Gastroesophageal sphincter (tissue), 4 donors: Measurements from ENCODE around the gene TGM4. TPM values are rescaled to one million over a fixed set of nuclear protein-coding genes. Genes with fewer than 3 reads are reported as not detected.

Experiments
- ATAC-seq: fragments of 150-250 bp; one replicate; pipeline ENCODE4 v1.9.1; 2016; ENCODE audit warnings: mild to moderate bottlenecking, moderate library complexity
- H3K27ac ChIP-seq, 4 donors: fragments of 200-600 bp; sonication (generic) in 3 of 4; 1 replicate in 3 of 4; 2 replicates in 1 of 4; pipeline ENCODE4 v1.5.1; 2016 to 2019
- H3K27me3 ChIP-seq: fragments of 200-600 bp; sonication (generic); one replicate; pipeline ENCODE4 v1.5.1; 2019
- H3K36me3 ChIP-seq, 2 donors: fragments of 200-600 bp; sonication (generic); one replicate each; pipeline ENCODE4 v1.5.1; 2019; ENCODE audit warnings: control low read depth in 1 of 2
- H3K4me1 ChIP-seq, 3 donors: fragments of 200-600 bp; sonication (generic); 1 replicate in 2 of 3; 2 replicates in 1 of 3; pipeline ENCODE4 v1.5.1; 2016 to 2019; ENCODE audit warnings: control low read depth in 2 of 3
- H3K4me3 ChIP-seq, 2 donors: fragments of 200-600 bp; sonication (generic); one replicate each; pipeline ENCODE4 v1.5.1; 2019; ENCODE audit warnings: mild to moderate bottlenecking in 1 of 2, moderate library complexity in 1 of 2
- H3K9me3 ChIP-seq, 3 donors: fragments of 200-600 bp; sonication (generic); one replicate each; pipeline ENCODE4 v1.5.1; 2017 to 2019; ENCODE audit warnings: control low read depth in 2 of 3
- EP300 ChIP-seq: sonication (generic); formaldehyde crosslinking; IDR thresholded peaks from one replicate; pipeline ENCODE4 v1.6.1; 2017; ENCODE audit warnings: antibody characterized with exemption, mild to moderate bottlenecking
- POLR2A ChIP-seq, 2 donors: fragments of 450-650 bp; IDR thresholded peaks; one replicate each; pipeline ENCODE4 v1.6.1; 2017; ENCODE audit warnings: antibody characterized with exemption in 2 of 2, mild to moderate bottlenecking in 2 of 2, moderate library complexity in 1 of 2
- POLR2AphosphoS5 ChIP-seq: sonication (generic); formaldehyde crosslinking; IDR thresholded peaks from one replicate; pipeline ENCODE4 v1.6.1; 2017; ENCODE audit warnings: antibody characterized with exemption
- WGBS, 2 donors: methylation state at CpG; one replicate each; pipeline ENCODE4 v1.1.5; 2018; ENCODE audit warnings: low coverage in 1 of 2; 5-methylcytosine and 5-hydroxymethylcytosine counted together
- total RNA-seq, 4 donors: library from RNA; depleted of rRNA; stranded (reverse); fragments of >200 nt; gene quantifications; one replicate each; pipeline ENCODE4 v1.1.0, GENCODE V29; 2016
- TF ChIP-seq, protein P1 (sequence below), 4 experiments: fragments of 200-600 bp in 2 of 4; fragments of 450-650 bp in 2 of 4; sonication (generic) in 1 of 4; IDR thresholded peaks; one replicate each; pipeline ENCODE4 v1.5.1; 2017 to 2019; ENCODE audit warnings: antibody characterized with exemption in 4 of 4, mild to moderate bottlenecking in 2 of 4, moderate library complexity in 2 of 4

The TGM4 gene
- total RNA-seq, result not detected

DNA sequence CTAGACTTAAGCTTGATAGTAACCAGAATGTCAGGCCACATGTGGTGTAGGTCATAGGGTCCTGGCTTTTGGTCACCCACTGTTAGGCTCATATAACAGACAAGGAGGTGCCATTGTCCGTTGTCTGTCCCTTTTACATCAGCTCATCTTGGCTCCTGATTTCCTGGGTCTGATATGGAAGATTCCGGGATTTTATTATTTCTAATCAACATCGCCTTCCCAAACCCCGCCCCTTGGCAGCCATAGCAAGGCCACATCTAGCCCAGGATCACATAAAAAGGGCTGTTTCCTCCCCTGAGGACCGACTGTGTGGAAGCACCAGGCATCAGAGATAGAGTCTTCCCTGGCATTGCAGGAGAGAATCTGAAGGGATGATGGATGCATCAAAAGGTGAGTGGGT, at the start of gene TGM4:
Gene TGM4, plus strand, starts transcription at position 301 of the 400 bp plus-strand sequence. Its CDS starts 71 bp downstream, at position 372.
- Histone ChIP-seq H3K27ac (no peak within 1 kb of the TSS), H3K27me3 (no peaks in the 10 kb centered on the region), H3K4me1 (no peaks in the 10 kb centered on the region), H3K4me3 (no peak within 1 kb of the TSS), H3K9me3 (no peaks in the 10 kb centered on the region), H3K36me3 (no peaks in the 10 kb centered on the region)
- WGBS, 2 donors, result 80 to 100% methylated on average over 1 of the region's 5 CpGs
- ATAC-seq, result no peak
- no peak for TF ChIP-seq EP300
- TF ChIP-seq POLR2A (IDR thresholded peaks at IDR 0.05), result no peak
- no peak for TF ChIP-seq POLR2AphosphoS5
- TF ChIP-seq, protein P1, sequence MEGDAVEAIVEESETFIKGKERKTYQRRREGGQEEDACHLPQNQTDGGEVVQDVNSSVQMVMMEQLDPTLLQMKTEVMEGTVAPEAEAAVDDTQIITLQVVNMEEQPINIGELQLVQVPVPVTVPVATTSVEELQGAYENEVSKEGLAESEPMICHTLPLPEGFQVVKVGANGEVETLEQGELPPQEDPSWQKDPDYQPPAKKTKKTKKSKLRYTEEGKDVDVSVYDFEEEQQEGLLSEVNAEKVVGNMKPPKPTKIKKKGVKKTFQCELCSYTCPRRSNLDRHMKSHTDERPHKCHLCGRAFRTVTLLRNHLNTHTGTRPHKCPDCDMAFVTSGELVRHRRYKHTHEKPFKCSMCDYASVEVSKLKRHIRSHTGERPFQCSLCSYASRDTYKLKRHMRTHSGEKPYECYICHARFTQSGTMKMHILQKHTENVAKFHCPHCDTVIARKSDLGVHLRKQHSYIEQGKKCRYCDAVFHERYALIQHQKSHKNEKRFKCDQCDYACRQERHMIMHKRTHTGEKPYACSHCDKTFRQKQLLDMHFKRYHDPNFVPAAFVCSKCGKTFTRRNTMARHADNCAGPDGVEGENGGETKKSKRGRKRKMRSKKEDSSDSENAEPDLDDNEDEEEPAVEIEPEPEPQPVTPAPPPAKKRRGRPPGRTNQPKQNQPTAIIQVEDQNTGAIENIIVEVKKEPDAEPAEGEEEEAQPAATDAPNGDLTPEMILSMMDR (IDR thresholded peaks at IDR 0.05), result no peak

GRCh38 chr3:44825264-44825925, 49.0 kb upstream of the TGM4 start:
- Histone ChIP-seq H3K27me3 (no peaks in the 10 kb centered on the region), H3K27ac (no peak overlapping the region), H3K4me3 (no peak overlapping the region), H3K36me3 (no peaks in the 10 kb centered on the region), H3K9me3 (no peaks in the 10 kb centered on the region), H3K4me1 (no peaks in the 10 kb centered on the region)
- TF ChIP-seq POLR2AphosphoS5, result no peak
- 66 to 74% methylated on average over 2 of the region's 2 CpGs for WGBS, 2 donors
- no peak for ATAC-seq

- 82 to 92% methylated on average over 3 of the region's 3 CpGs for WGBS, 2 donors
- Histone ChIP-seq H3K27me3 (no peaks in the 10 kb centered on the region), H3K9me3 (no peaks in the 10 kb centered on the region), H3K4me1 (no peaks in the 10 kb centered on the region), H3K36me3 (no peaks in the 10 kb centered on the region), H3K4me3 (no peak overlapping the region), H3K27ac (no peak overlapping the region)
- no peak for ATAC-seq
- TF ChIP-seq EP300, result no peak
- TF ChIP-seq, protein P1 (IDR thresholded peaks at IDR 0.05), result no peak
- no peak for TF ChIP-seq POLR2A (IDR thresholded peaks at IDR 0.05)
- TF ChIP-seq POLR2AphosphoS5, result no peak
Measured at GRCh38 chr3:44827196-44827595, 47.2 kb upstream of the TGM4 start.

DNA sequence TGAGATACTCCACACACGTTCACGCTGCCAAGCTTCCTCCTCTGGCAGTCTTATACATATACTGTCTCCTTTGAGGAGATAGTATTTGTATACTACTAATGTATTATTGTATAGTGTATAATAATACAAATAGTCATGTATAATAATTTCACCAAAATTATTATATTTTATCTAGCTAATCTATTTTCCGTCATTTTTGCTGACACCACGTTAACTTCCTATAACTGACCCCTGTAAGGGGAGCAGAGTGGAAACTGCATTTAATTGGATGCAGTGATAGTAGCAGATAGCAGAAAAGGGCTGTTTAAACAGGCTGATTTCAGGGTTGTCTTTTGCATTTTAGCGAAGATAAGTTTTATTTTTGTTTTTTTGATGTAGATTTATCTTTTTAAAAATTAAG, 43.2 kb upstream of the TGM4 start:
- TF ChIP-seq, protein P1 (IDR thresholded peaks at IDR 0.05), result no peak
- Histone ChIP-seq H3K4me1 (no peaks in the 10 kb centered on the region), H3K27me3 (no peaks in the 10 kb centered on the region), H3K27ac (no peak overlapping the region), H3K9me3 (no peaks in the 10 kb centered on the region), H3K36me3 (no peaks in the 10 kb centered on the region), H3K4me3 (no peak overlapping the region)
- no peak for ATAC-seq
- WGBS, 2 donors, result 88 to 96% methylated on average over 5 of the region's 5 CpGs

DNA sequence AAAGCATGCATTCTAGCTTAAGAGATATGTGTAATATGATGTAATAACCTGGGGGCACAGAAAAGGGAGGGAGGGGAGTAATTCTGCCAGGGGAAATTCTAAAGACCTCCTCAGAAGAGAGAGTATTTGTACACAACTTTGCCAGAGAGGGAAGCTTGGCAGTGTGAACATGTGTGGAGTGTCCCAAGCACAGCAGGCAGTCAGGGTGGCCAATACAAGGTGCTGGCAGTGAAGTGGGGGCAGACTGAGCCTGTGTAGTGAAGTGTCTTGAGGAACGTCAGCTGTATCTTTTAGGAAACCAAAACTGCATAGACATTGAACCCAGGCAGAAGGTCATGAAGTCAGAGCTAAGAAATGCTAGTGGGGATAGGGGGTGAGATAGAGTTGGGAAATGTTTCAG, 42.4 kb upstream of the TGM4 start:
- Histone ChIP-seq H3K9me3 (no peaks in the 10 kb centered on the region), H3K27me3 (no peaks in the 10 kb centered on the region), H3K27ac (no peak overlapping the region), H3K4me3 (no peak overlapping the region), H3K4me1 (no peaks in the 10 kb centered on the region), H3K36me3 (no peaks in the 10 kb centered on the region)
- no peak for ATAC-seq
- no peak for TF ChIP-seq EP300
- TF ChIP-seq, protein P1 (IDR thresholded peaks at IDR 0.05), result no peak
- no peak for TF ChIP-seq POLR2AphosphoS5
- TF ChIP-seq POLR2A (IDR thresholded peaks at IDR 0.05), result no peak
- 75 to 80% methylated on average over 1 of the region's 1 CpG for WGBS, 2 donors
